HepG2 (cell line): ENCODE measurements around the gene NPAS2. TPM values are rescaled to one million over a fixed set of nuclear protein-coding genes. Genes with fewer than 3 reads are reported as not detected.
A peak's percentile ranks its signal among the peaks of the same experiment; 100 is the strongest.

ENCODE experiments used
- ATAC-seq: fragments of 200-7000 bp; cut with Tn5 transposase; 3 replicates; pipeline ENCODE4 v1.9.1; 2020; ENCODE audit warnings: mild to moderate bottlenecking, moderate library complexity
- BruUV-seq: library from RNA; stranded (reverse); fragments of 400-500 nt; replicated peaks from 2 replicates; lab custom pipeline; 2021; lab: Mats Ljungman, UMichigan
- CTCF ChIA-PET: fragments of 300-600 bp; formaldehyde crosslinking; extraction: SDS; loops from one replicate; lab custom pipeline; 2021; ENCODE audit warnings: low total read pairs, inconsistent platforms, low intra/inter-chr PET ratio; lab: Yijun Ruan, JAX
- POLR2A ChIA-PET: fragments of 350-600 bp; sonication (Branson Sonifier 250); formaldehyde crosslinking; loops from one replicate; lab custom pipeline; 2020; ENCODE audit warnings: antibody characterized with exemption, inconsistent platforms; lab: Yijun Ruan, JAX
- DNase-seq: peaks from one replicate; pipeline ENCODE4 v3.0.0-alpha.2; 2015; ENCODE audit warnings: low spot score
- FAIRE-seq: peaks from 3 replicates; lab custom pipeline; 2011; peaks lifted over from hg19 to GRCh38; lab: Jason Lieb, UNC
- H2AFZ ChIP-seq: one replicate; pipeline ENCODE4 v1.6.1; 2011; ENCODE audit warnings: low read length, inconsistent platforms
- H3K27ac ChIP-seq: fragments of 300-600 bp; 3 replicates; pipeline ENCODE4 v1.8.0; 2011; ENCODE audit warnings: mixed run types, mild to moderate bottlenecking, mixed read lengths, low read length, inconsistent platforms; ENCODE audit not compliant: insufficient read depth; ENCODE audit errors: extremely low read length
- H3K27me3 ChIP-seq, 2 experiments: fragments of 200-600 bp in 1 of 2; 2 replicates in 1 of 2; 3 replicates in 1 of 2; pipeline versions ENCODE4 v1.6.0 to v1.8.0; 2011; ENCODE audit warnings: low read length in 2 of 2, mild to moderate bottlenecking in 2 of 2, moderate library complexity in 2 of 2, inconsistent platforms in 1 of 2; ENCODE audit not compliant: insufficient read depth in 2 of 2, control insufficient read depth in 1 of 2
- H3K36me3 ChIP-seq, 2 experiments: fragments of 200-600 bp in 1 of 2; replicated peaks in 1 of 2; 2 replicates in 1 of 2; 3 replicates in 1 of 2; pipeline versions ENCODE4 v1.5.1 to v1.8.0; 2011; ENCODE audit warnings: low read length in 2 of 2, inconsistent platforms in 1 of 2; ENCODE audit not compliant: insufficient read depth in 2 of 2, control insufficient read depth in 1 of 2
- H3K4me1 ChIP-seq: 2 replicates; pipeline ENCODE4 v1.5.1; 2012; ENCODE audit warnings: low read length, inconsistent platforms; ENCODE audit not compliant: insufficient read depth
- H3K4me2 ChIP-seq: 2 replicates; pipeline ENCODE4 v1.6.0; 2011; ENCODE audit warnings: low read depth, low read length, inconsistent platforms
- H3K4me3 ChIP-seq, 3 experiments: fragments of 200-600 bp in 1 of 3; sonication (generic), shearing (Covaris generic) in 1 of 3; replicated peaks in 1 of 3; 2 replicates each; pipeline ENCODE4 v1.5.1; 2011 to 2016; ENCODE audit warnings: low read length in 3 of 3, inconsistent platforms in 2 of 3, low read depth in 2 of 3, mild to moderate bottlenecking in 2 of 3, control low read depth in 1 of 3, mixed read lengths in 1 of 3; ENCODE audit not compliant: insufficient read depth in 1 of 3
- H3K79me2 ChIP-seq: one replicate; pipeline ENCODE4 v1.6.1; 2011; ENCODE audit warnings: low read length, inconsistent platforms; ENCODE audit not compliant: insufficient read depth
- H3K9ac ChIP-seq: 2 replicates; pipeline ENCODE4 v1.6.0; 2011; ENCODE audit warnings: mild to moderate bottlenecking, low read depth, low read length, inconsistent platforms; ENCODE audit not compliant: insufficient read depth
- H3K9me3 ChIP-seq: 2 replicates; pipeline ENCODE4 v1.5.1; 2012; ENCODE audit warnings: mild to moderate bottlenecking, low read length
- H4K20me1 ChIP-seq: 2 replicates; pipeline ENCODE4 v1.6.0; 2011; ENCODE audit warnings: inconsistent platforms, mild to moderate bottlenecking, low read length, moderate library complexity; ENCODE audit not compliant: insufficient read depth
- BCL6 ChIP-seq: IDR thresholded peaks from 2 replicates; pipeline ENCODE4 v1.6.1; 2016; ENCODE audit warnings: missing genetic modification reagents, missing compliant biosample characterization
- GRHL1 ChIP-seq: sonication (generic); formaldehyde crosslinking; conservative IDR thresholded peaks from 2 replicates; pipeline ENCODE4 v1.8.0; 2022; ENCODE audit warnings: missing genetic modification reagents
- HNF4G ChIP-seq, 2 experiments: sonication (generic) in 1 of 2; formaldehyde crosslinking in 1 of 2; IDR thresholded peaks; 2 replicates each; pipeline versions ENCODE4 v1.4.0 to v1.6.1; 2011 to 2020; ENCODE audit warnings: borderline replicate concordance in 2 of 2, low read depth in 2 of 2, mild to moderate bottlenecking in 2 of 2, low read length in 1 of 2, missing genetic modification reagents in 1 of 2, moderate library complexity in 1 of 2
- HNRNPH1 ChIP-seq: fragments of 200-400 bp; formaldehyde crosslinking; optimal IDR thresholded peaks from 2 replicates; pipeline ENCODE3; 2017; ENCODE audit warnings: mild to moderate bottlenecking, low read depth, low read length
- NCOA2 ChIP-seq: sonication (generic); formaldehyde crosslinking; IDR thresholded peaks from 2 replicates; pipeline ENCODE4 v1.8.0; 2022; ENCODE audit warnings: inconsistent platforms
- NR2C2 ChIP-seq: sonication (generic); formaldehyde crosslinking; IDR thresholded peaks from 2 replicates; pipeline ENCODE4 v1.4.0; 2020; ENCODE audit warnings: missing genetic modification reagents, mild to moderate bottlenecking, moderate library complexity, borderline replicate concordance
- NR2F6 ChIP-seq, 2 experiments: IDR thresholded peaks; 2 replicates each; pipeline ENCODE4 v1.6.1; 2016; ENCODE audit warnings: antibody characterized with exemption in 1 of 2, mild to moderate bottlenecking in 1 of 2
- TEAD2 ChIP-seq: sonication (generic); formaldehyde crosslinking; IDR thresholded peaks from 2 replicates; pipeline ENCODE4 v1.9.0; 2021; ENCODE audit warnings: missing genetic modification reagents
- ZFP36 ChIP-seq: fragments of 150-350 bp; IDR thresholded peaks from 2 replicates; pipeline ENCODE4 v1.6.1; 2018; ENCODE audit warnings: borderline replicate concordance, low read length, low read depth; ENCODE audit not compliant: partially characterized antibody
- ZFYVE20 ChIP-seq: sonication (generic); formaldehyde crosslinking; IDR thresholded peaks from 2 replicates; pipeline ENCODE4 v1.8.0; 2023; ENCODE audit warnings: low read depth, mild to moderate bottlenecking, moderate library complexity, missing genetic modification reagents, borderline replicate concordance
- WGBS: methylation state at CpG from one replicate; pipeline ENCODE4 v1.1.6; 2017; ENCODE audit warnings: low lambda C conversion rate; 5-methylcytosine and 5-hydroxymethylcytosine counted together
- in situ Hi-C: cut with HindIII; loops from 2 replicates; pipeline ENCODE4 v1.10.0; 2017; ENCODE audit warnings: low pct_unique_long_range_greater_than_20kb; ENCODE audit not compliant: extremely low pct_ligation_motif_present
- intact Hi-C: fragments of 100-400 bp; cut with micrococcal nuclease; formaldehyde crosslinking; loops from one replicate; pipeline ENCODE4 v1.10.0; 2022; ENCODE audit not compliant: unreplicated experiment
- polyA plus RNA-seq, 8 experiments: library from polyadenylated mRNA; depleted of rRNA in 3 of 8; stranded (reverse) in 7 of 8; unstranded in 1 of 8; fragments of >200 nt; fragmentation: Illumina TruSeq in 4 of 8; extraction: Trizol in 4 of 8; gene quantifications; 2 replicates each; pipeline versions ENCODE4 v1.2.1 to v1.2.3, GENCODE V29; 2011 to 2016; ENCODE audit warnings: low read depth in 4 of 8, missing spikeins in 1 of 8, mixed read lengths in 1 of 8; ENCODE audit not compliant: insufficient read depth in 1 of 8
- total RNA-seq, 5 experiments: library from RNA; depleted of rRNA; stranded (reverse); fragments of >200 nt; fragmentation: Illumina TruSeq; extraction: Trizol; gene quantifications; 2 replicates each; pipeline ENCODE4 v1.2.3, GENCODE V29; 2016; ENCODE audit warnings: low read depth in 1 of 5

The NPAS2 gene
- total and polyA plus RNA-seq, 2 of the 13 experiments (the other 11 are each of a cell fraction or from before 2014, with no cell fraction given), result 14.8 to 37.5 TPM

GRCh38 chr2:100980046-100980445 is 160.1 kb downstream of the NPAS2 start (continued):
- TF ChIP-seq GRHL1 (CRISPR knock-in tag), result no peak

- ChIA-PET POLR2A (no interaction called here), CTCF (interaction anchor here (0.6 to 2.0 kb wide), 2 partner anchors 10 to 251 kb away, joined by 5 read pairs; no protein-coding TSS in a partner anchor)
- intact Hi-C loops, result loop anchor here (10.0 kb wide), 1 partner anchor 86 kb away; no protein-coding TSS in a partner anchor
- FAIRE-seq (no peak), DNase-seq (no peak), ATAC-seq (no peak)
- H3K36me3 ChIP-seq, result peaks cover 42 to 79% of the 10 kb centered on the region in 2 experiments
- no peak overlapping the region for H3K9ac ChIP-seq
- TF ChIP-seq NR2C2 (CRISPR knock-in tag) (peak; percentile 39; the same call in 1 of the 2 replicates), ZFYVE20 (no peak), BCL6 (no peak), NCOA2 (no peak), HNRNPH1 (no peak), NR2F6 (IDR thresholded peaks at IDR 0.05) (peak; percentile 72), NR2F6 (CRISPR knock-in tag; IDR thresholded peaks at IDR 0.05) (0 out of 2 replicates have a peak, but pooled peaks have one; percentile 21), TEAD2 (CRISPR knock-in tag) (no peak), HNF4G (IDR thresholded peaks at IDR 0.05; ENCODE audit: borderline replicate concordance, low read depth, low read length) (0 out of 2 replicates have a peak, but pooled peaks have one; percentile 16), HNF4G (CRISPR knock-in tag; IDR thresholded peaks at IDR 0.05; ENCODE audit: borderline replicate concordance, low read depth) (no peak), ZFP36 (no peak)
- H3K4me3 ChIP-seq, result no peak overlapping the region
- in situ Hi-C loops, result loop anchor here (5.0 kb wide), 1 partner anchor 249 kb away; no protein-coding TSS in a partner anchor
- H3K9me3 ChIP-seq, result no peaks in the 10 kb centered on the region
- no peak overlapping the region for H3K4me2 ChIP-seq
- peaks cover 10% of the 10 kb centered on the region for H3K4me1 ChIP-seq
- H3K27ac ChIP-seq, result no peak overlapping the region
- no peaks in the 10 kb centered on the region for H3K27me3 ChIP-seq
- WGBS, result 82% methylated on average over 2 of the region's 2 CpGs
- H2AFZ ChIP-seq, result no peak overlapping the region
- no TSS peak for BruUV-seq
- no peaks in the 10 kb centered on the region for H3K79me2 ChIP-seq
- no peaks in the 10 kb centered on the region for H4K20me1 ChIP-seq
Observed at GRCh38 chr2:100981011-100981410, 161.1 kb downstream of the NPAS2 start.
